Nephron progenitor cell (in vitro differentiated cells): Measurements from ENCODE around the gene SFXN5.
A peak's percentile ranks its signal among the peaks of the same experiment; 100 is the strongest.

ENCODE experiments used
- DNase-seq: peaks from one replicate; pipeline ENCODE4 v3.0.0; 2021
- H3K27ac Mint-ChIP-seq: 2 replicates; pipeline ENCODE4 v1.8.0; 2021; ENCODE audit warnings: mild to moderate bottlenecking, moderate library complexity, mixed read lengths
- H3K27me3 Mint-ChIP-seq: 2 replicates; pipeline ENCODE4 v1.8.0; 2021; ENCODE audit warnings: mild to moderate bottlenecking, low read depth, mixed read lengths; ENCODE audit not compliant: poor library complexity
- H3K36me3 Mint-ChIP-seq: 2 replicates; pipeline ENCODE4 v1.8.0; 2021; ENCODE audit warnings: low read depth, mixed read lengths
- H3K4me1 Mint-ChIP-seq: 2 replicates; pipeline ENCODE4 v1.8.0; 2021; ENCODE audit warnings: mixed read lengths
- H3K4me3 Mint-ChIP-seq: 2 replicates; pipeline ENCODE4 v1.8.0; 2021; ENCODE audit warnings: mild to moderate bottlenecking, moderate library complexity, mixed read lengths
- H3K9me3 Mint-ChIP-seq: 2 replicates; pipeline ENCODE4 v1.8.0; 2021; ENCODE audit warnings: mild to moderate bottlenecking, moderate library complexity, mixed read lengths
- TF ChIP-seq, protein P1 (sequence below): fragments of 200-600 bp; sonication (generic); IDR thresholded peaks from 2 replicates; pipeline ENCODE4 v1.5.0; 2021; ENCODE audit warnings: antibody characterized with exemption

The SFXN5 gene

DNA sequence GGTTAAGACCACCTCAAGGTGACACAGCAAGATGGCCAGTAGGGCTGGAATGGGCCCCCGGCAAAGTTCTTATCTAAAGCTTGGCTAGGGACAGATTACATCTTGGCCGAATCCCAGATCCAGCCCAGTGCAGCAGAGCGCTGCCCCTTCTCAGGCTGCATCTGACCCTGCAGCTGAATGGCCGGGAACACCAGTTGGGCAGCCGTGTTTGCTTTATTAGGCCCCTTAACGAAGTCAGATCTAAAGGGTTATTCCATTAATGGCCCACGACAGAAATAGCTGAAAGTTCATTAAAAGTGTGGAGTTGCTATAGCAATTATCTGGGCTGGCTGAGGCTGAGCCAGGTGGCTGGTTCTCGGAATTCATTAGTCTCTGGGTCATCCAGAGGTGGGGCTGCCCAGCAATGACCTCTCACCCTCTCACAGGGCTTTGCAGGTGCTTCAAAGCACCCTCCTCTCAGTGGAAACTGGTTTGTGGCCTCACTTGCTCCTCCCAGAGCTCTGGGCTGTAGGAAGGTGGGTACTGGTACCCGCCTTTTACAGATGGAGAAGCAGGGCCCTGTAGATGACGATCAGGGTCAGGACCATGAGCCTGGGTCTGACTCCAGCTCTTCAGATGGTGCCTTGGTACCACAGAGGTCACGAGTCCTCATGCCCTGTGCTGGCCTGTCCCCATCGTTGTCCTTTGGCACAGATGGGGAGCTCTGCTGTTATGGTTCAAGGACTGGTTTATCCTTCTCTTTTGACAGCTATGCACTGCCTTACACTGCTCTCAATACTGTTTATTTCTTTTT is 85.4 kb downstream of the SFXN5 start:
- TF ChIP-seq, protein P1, sequence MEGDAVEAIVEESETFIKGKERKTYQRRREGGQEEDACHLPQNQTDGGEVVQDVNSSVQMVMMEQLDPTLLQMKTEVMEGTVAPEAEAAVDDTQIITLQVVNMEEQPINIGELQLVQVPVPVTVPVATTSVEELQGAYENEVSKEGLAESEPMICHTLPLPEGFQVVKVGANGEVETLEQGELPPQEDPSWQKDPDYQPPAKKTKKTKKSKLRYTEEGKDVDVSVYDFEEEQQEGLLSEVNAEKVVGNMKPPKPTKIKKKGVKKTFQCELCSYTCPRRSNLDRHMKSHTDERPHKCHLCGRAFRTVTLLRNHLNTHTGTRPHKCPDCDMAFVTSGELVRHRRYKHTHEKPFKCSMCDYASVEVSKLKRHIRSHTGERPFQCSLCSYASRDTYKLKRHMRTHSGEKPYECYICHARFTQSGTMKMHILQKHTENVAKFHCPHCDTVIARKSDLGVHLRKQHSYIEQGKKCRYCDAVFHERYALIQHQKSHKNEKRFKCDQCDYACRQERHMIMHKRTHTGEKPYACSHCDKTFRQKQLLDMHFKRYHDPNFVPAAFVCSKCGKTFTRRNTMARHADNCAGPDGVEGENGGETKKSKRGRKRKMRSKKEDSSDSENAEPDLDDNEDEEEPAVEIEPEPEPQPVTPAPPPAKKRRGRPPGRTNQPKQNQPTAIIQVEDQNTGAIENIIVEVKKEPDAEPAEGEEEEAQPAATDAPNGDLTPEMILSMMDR: no peak
- H3K9me3 Mint-ChIP-seq: no peaks in the 10 kb centered on the region
- H3K27me3 Mint-ChIP-seq: peaks cover 6% of the 10 kb centered on the region
- DNase-seq: no peak
- no peaks in the 10 kb centered on the region for H3K36me3 Mint-ChIP-seq
- no peak overlapping the region for H3K4me3 Mint-ChIP-seq
- peaks cover 36% of the 10 kb centered on the region for H3K4me1 Mint-ChIP-seq
- H3K27ac Mint-ChIP-seq: peak overlapping the region; percentile 2

DNA sequence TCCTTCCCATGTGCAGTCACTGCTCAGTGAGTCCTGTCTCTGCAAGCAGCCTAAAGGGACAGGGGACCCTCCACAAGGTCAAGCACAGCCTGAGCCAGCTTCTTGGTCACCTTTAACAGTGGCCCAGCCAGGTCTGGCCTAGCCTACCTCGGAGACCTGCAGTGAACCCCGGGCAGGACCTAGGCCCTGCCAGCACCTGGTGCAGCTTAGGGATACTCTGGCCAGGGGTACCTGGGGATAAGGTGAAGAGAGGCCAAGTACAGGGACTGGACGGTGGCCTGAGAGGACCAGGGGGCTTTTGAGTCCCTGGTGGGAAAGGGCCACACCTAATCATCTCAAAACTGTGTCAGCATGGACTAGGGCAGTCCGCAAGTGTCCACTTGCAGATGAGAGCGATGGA is 86.4 kb downstream of the SFXN5 start:
- peaks cover 34% of the 10 kb centered on the region for H3K4me1 Mint-ChIP-seq
- no peak overlapping the region for H3K27ac Mint-ChIP-seq

DNA sequence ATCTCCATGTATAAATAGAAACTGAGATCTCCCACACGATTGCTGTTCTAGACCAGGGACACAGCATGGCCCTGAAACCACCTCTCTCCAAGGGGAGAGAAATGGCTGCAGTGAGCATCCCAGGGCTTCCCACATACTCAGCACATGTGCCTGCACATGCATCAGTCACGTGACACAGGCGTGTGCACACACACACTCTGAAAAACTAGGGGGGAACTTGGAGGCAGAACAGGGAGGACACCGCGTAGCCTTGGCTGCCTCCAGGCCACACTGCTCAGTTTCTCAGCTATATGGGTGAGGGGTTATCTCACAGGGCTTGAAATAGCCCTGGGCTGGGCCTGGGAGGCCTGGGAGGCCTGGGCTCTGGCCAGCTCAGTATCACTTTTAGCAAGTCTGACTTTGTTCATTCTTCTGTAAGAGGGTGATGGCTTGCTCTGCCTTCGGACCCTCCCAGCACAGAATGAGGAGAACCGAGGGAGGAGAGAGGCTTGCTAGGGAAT is 87.3 kb downstream of the SFXN5 start:
- Mint-ChIP-seq H3K27ac (no peak overlapping the region), H3K4me1 (peaks cover 27% of the 10 kb centered on the region), H3K4me3 (no peak overlapping the region), H3K27me3 (peaks cover 2% of the 10 kb centered on the region), H3K9me3 (no peaks in the 10 kb centered on the region), H3K36me3 (no peaks in the 10 kb centered on the region)
- DNase-seq: no peak
- TF ChIP-seq, protein P1: no peak

More for the DNA sequence above, 86.4 kb downstream of the SFXN5 start:
- no peaks in the 10 kb centered on the region for H3K9me3 Mint-ChIP-seq
- DNase-seq: no peak
- TF ChIP-seq, protein P1: no peak
- peaks cover 6% of the 10 kb centered on the region for H3K27me3 Mint-ChIP-seq
- no peak overlapping the region for H3K4me3 Mint-ChIP-seq
- H3K36me3 Mint-ChIP-seq: no peaks in the 10 kb centered on the region

DNA sequence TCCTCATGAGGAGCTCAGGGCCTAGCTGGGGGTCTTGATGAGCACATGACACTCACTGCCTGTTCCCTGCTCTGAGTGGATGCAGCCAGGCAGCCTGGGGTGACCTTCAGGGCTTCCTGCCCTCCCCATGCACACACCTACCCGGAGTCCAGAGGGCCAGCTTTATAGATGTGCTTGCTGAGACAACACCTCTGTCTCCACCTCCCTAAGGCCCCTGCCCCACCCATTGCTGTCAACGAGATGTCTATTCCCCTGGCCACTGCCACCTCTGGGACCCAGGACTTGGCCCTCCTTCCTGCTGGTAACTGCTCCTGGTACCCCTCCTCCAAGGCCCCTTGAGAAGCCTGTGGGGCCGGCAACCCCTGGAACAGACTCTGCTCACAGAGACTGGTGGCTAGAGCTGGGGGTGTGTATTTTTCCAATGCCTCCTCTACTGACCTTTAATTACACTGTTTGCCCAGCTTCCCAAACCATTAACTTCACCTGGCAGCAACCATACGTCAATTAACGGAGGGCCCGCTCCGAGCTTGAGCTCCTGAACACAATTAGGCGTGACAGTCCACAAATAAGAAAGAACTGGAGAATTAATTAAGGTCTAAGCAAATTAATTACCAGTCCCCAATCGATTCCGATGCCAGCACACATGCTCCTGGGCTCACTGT is 87.9 kb downstream of the SFXN5 start:
- peaks cover 27% of the 10 kb centered on the region for H3K4me1 Mint-ChIP-seq
- no peak for DNase-seq
- no peak overlapping the region for H3K4me3 Mint-ChIP-seq
- H3K36me3 Mint-ChIP-seq: no peaks in the 10 kb centered on the region
- H3K27ac Mint-ChIP-seq: no peak overlapping the region
- TF ChIP-seq, protein P1: no peak
- H3K27me3 Mint-ChIP-seq: peaks cover 2% of the 10 kb centered on the region
- no peaks in the 10 kb centered on the region for H3K9me3 Mint-ChIP-seq

DNA sequence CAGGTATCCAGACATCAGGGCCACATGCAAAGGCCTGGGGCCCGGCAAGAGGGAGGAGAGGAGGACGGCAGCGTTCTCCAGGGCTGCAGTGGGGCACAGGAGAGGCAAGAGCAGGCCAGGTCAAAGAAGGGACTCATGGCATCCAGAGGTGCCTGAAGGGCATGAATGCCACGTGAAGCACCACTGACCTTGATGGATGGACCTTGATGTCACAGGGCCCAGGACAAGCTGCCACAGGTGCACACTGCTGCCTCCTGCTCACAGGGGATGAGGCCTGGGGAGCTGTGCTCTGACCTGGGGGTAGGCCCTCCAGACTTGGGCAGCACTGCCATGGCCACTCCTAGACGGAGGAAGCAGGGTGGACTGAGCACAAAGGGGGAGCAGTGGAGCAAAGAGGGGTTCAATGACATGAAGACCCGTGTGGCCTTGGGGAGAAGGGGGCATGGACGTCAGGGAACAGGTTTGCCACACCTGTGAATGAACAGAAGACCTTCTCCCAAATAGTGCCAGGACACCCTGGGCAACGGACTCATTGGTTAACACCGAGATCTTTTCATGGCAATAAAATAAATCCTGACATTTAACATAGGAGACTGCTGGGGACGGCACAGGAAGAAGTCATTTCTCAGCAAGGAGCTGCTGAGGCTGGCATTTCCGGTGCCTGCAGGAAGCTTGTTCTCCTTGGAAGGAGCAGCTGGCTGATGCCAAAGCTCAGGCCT is 88.6 kb downstream of the SFXN5 start:
- no peaks in the 10 kb centered on the region for H3K9me3 Mint-ChIP-seq
- DNase-seq: no peak
- H3K27ac Mint-ChIP-seq: no peak overlapping the region
- H3K4me1 Mint-ChIP-seq: peaks cover 27% of the 10 kb centered on the region
- peaks cover 2% of the 10 kb centered on the region for H3K27me3 Mint-ChIP-seq
- H3K4me3 Mint-ChIP-seq: no peak overlapping the region
- TF ChIP-seq, protein P1: no peak
- no peaks in the 10 kb centered on the region for H3K36me3 Mint-ChIP-seq
